A549 (cell line): Measurements from ENCODE around the gene CD300A. TPM values are rescaled to one million over a fixed set of nuclear protein-coding genes. Genes with fewer than 3 reads are reported as not detected.

ENCODE experiments used
- ATAC-seq, 2 experiments: fragments of 200-7000 bp in 1 of 2; fragments of >200 bp in 1 of 2; cut with Nextera tagmentation in 1 of 2; cut with Tn5 transposase in 1 of 2; 3 replicates each; pipeline versions ENCODE4 v1.8.0 to v1.9.1; 2018 to 2020; ENCODE audit warnings: mild to moderate bottlenecking in 1 of 2, moderate library complexity in 1 of 2
- CTCF ChIA-PET: fragments of 300-600 bp; sonication (Branson Sonifier 250); formaldehyde crosslinking; extraction: SDS; loops from one replicate; lab custom pipeline; 2021; ENCODE audit warnings: antibody characterized with exemption, inconsistent platforms; lab: Yijun Ruan, JAX
- POLR2A ChIA-PET: fragments of 350-600 bp; formaldehyde crosslinking; extraction: SDS; loops from one replicate; lab custom pipeline; 2021; ENCODE audit warnings: antibody characterized with exemption, inconsistent platforms; lab: Yijun Ruan, JAX
- DNase-seq, 2 experiments: peaks; one replicate each; pipeline versions ENCODE4 v3.0.0 to v3.0.0-alpha.2; 2011 to 2016; ENCODE audit warnings: low read depth in 1 of 2, low spot score in 1 of 2
- FAIRE-seq: peaks from 2 replicates; lab custom pipeline; 2011; peaks lifted over from hg19 to GRCh38; lab: Jason Lieb, UNC
- H3K27ac ChIP-seq, 2 experiments: fragments of >200 bp; sonication (Bioruptor Twin); formaldehyde crosslinking; 3 replicates each; pipeline ENCODE4 v1.5.1; 2016 to 2017
- H3K4me1 ChIP-seq: fragments of >200 bp; sonication (Bioruptor Twin); formaldehyde crosslinking; 3 replicates; pipeline ENCODE4 v1.6.1; 2016
- H3K4me2 ChIP-seq: fragments of >200 bp; sonication (Bioruptor Twin); formaldehyde crosslinking; 3 replicates; pipeline ENCODE4 v1.6.1; 2016
- H3K4me3 ChIP-seq: fragments of >200 bp; sonication (Bioruptor Twin); formaldehyde crosslinking; 3 replicates; pipeline ENCODE4 v1.5.1; 2016
- H3K9me3 ChIP-seq: fragments of >200 bp; sonication (Bioruptor Twin); formaldehyde crosslinking; 3 replicates; pipeline ENCODE4 v1.6.1; 2016
- ATOH8 ChIP-seq: fragments of 250-450 bp; sonication (Bioruptor Pico); IDR thresholded peaks from 2 replicates; pipeline ENCODE4 v1.5.0; 2020; ENCODE audit warnings: low read depth, mild to moderate bottlenecking, moderate library complexity
- CHD2 ChIP-seq: fragments of 150-350 bp; IDR thresholded peaks from 2 replicates; pipeline ENCODE4 v1.6.1; 2014; ENCODE audit warnings: low read length; ENCODE audit not compliant: partially characterized antibody
- CHD4 ChIP-seq: fragments of 200-600 bp; sonication (generic); IDR thresholded peaks from 2 replicates; pipeline ENCODE4 v1.6.1; 2016; ENCODE audit warnings: antibody characterized with exemption, mild to moderate bottlenecking, borderline replicate concordance
- E2F6 ChIP-seq: IDR thresholded peaks from 2 replicates; pipeline ENCODE4 v1.6.1; 2012; ENCODE audit warnings: low read depth, borderline replicate concordance
- EHMT2 ChIP-seq: fragments of 200-600 bp; sonication (generic); IDR thresholded peaks from 2 replicates; pipeline ENCODE4 v1.6.1; 2016; ENCODE audit warnings: antibody characterized with exemption, low read depth, mild to moderate bottlenecking, moderate library complexity
- FOSB ChIP-seq: fragments of 250-450 bp; sonication (Bioruptor Pico); IDR thresholded peaks from 2 replicates; pipeline ENCODE4 v1.5.0; 2020; ENCODE audit warnings: mild to moderate bottlenecking, moderate library complexity
- FOSL2 ChIP-seq, 2 experiments: fragments of 450-650 bp in 1 of 2; fragments of >200 bp in 1 of 2; sonication (Bioruptor Twin) in 1 of 2; formaldehyde crosslinking; IDR thresholded peaks; 2 replicates each; pipeline versions ENCODE4 v1.5.0 to v1.6.1; 2016 to 2020; ENCODE audit warnings: mild to moderate bottlenecking in 1 of 2, moderate library complexity in 1 of 2
- HEYL ChIP-seq: fragments of 250-450 bp; sonication (Bioruptor Pico); IDR thresholded peaks from 2 replicates; pipeline ENCODE4 v1.8.0; 2021; ENCODE audit warnings: mild to moderate bottlenecking, moderate library complexity
- JUNB ChIP-seq: fragments of >200 bp; sonication (Bioruptor Twin); formaldehyde crosslinking; IDR thresholded peaks from 2 replicates; pipeline ENCODE4 v1.6.1; 2016
- MAFK ChIP-seq: fragments of 450-650 bp; IDR thresholded peaks from 2 replicates; pipeline ENCODE4 v1.6.1; 2014; ENCODE audit not compliant: partially characterized antibody
- MAX ChIP-seq: IDR thresholded peaks from 2 replicates; pipeline ENCODE4 v1.6.1; 2012
- NFE2L2 ChIP-seq: fragments of 150-350 bp; conservative IDR thresholded peaks from 2 replicates; pipeline ENCODE4 v1.6.1; 2014; ENCODE audit warnings: low read length
- NPAS2 ChIP-seq: fragments of 250-450 bp; sonication (Bioruptor Pico); IDR thresholded peaks from 2 replicates; pipeline ENCODE4 v1.8.0; 2022; ENCODE audit warnings: mild to moderate bottlenecking, moderate library complexity, borderline replicate concordance
- NR3C1 ChIP-seq: fragments of >200 bp; sonication (Bioruptor Twin); formaldehyde crosslinking; IDR thresholded peaks from 3 replicates; pipeline ENCODE4 v1.6.1; 2017
- RARB ChIP-seq: fragments of 250-450 bp; sonication (Bioruptor Pico); IDR thresholded peaks from 2 replicates; pipeline ENCODE4 v1.8.0; 2021; ENCODE audit warnings: mild to moderate bottlenecking, moderate library complexity
- REST ChIP-seq: fragments of 200-600 bp; sonication (generic); IDR thresholded peaks from 2 replicates; pipeline ENCODE4 v1.6.1; 2016; ENCODE audit warnings: antibody characterized with exemption, mild to moderate bottlenecking, moderate library complexity
- SREBF2 ChIP-seq: fragments of 450-650 bp; IDR thresholded peaks from 2 replicates; pipeline ENCODE4 v1.6.1; 2014; ENCODE audit warnings: mild to moderate bottlenecking, moderate library complexity
- TP53 ChIP-seq: fragments of 250-450 bp; sonication (Bioruptor Pico); IDR thresholded peaks from 2 replicates; pipeline ENCODE4 v1.5.0; 2021; ENCODE audit warnings: mild to moderate bottlenecking, moderate library complexity
- ZSCAN20 ChIP-seq: fragments of 250-450 bp; sonication (Bioruptor Pico); IDR thresholded peaks from 2 replicates; pipeline ENCODE4 v1.8.0; 2022; ENCODE audit warnings: mild to moderate bottlenecking, moderate library complexity
- WGBS: methylation state at CpG from one replicate; pipeline ENCODE4 v1.1.6; 2017; ENCODE audit errors: missing lambda C conversion rate; 5-methylcytosine and 5-hydroxymethylcytosine counted together
- polyA plus RNA-seq, 4 experiments: library from polyadenylated mRNA; depleted of rRNA in 3 of 4; stranded (reverse); fragments of >200 nt; fragmentation: RNase III in 1 of 4; extraction: RNeasy Plus Mini Kit Qiagen cat#74134 plus additional on column Dnase treatment in 1 of 4; gene quantifications; 2 replicates in 3 of 4; 3 replicates in 1 of 4; pipeline ENCODE4 v1.2.3, GENCODE V29; 2011 to 2017

CD300A gene
- polyA plus RNA-seq, 2 of the 4 experiments (the other 2 are of a cell fraction), result not detected

- no peak for ATAC-seq
- H3K4me3 ChIP-seq, result no peak overlapping the region
- H3K9me3 ChIP-seq, result no peaks in the 10 kb centered on the region
- no peak overlapping the region for H3K4me2 ChIP-seq
- DNase-seq, result no peak
- ChIA-PET CTCF (interaction anchor here (0.8 to 10.1 kb wide), 5 partner anchors 8 to 153 kb away, joined by 3 to 109 read pairs (median 5); no protein-coding TSS in a partner anchor), POLR2A (no interaction called here)
- no peak overlapping the region for H3K27ac ChIP-seq
- peaks cover 6% of the 10 kb centered on the region for H3K4me1 ChIP-seq
- TF ChIP-seq RARB (no peak), JUNB (no peak), E2F6 (no peak), EHMT2 (no peak), NPAS2 (CRISPR knock-in tag) (no peak), SREBF2 (no peak), HEYL (CRISPR knock-in tag) (no peak)
- no peak for FAIRE-seq
- WGBS, result 75% methylated on average over 11 of the region's 11 CpGs
Measured at GRCh38 chr17:74449306-74449705, 17.1 kb upstream of the CD300A start.

GRCh38 chr17:74449773-74450172 is 16.7 kb upstream of the CD300A start:
- no peak overlapping the region for H3K4me3 ChIP-seq
- H3K4me2 ChIP-seq, result no peak overlapping the region
- CTCF ChIA-PET, result interaction anchor here (0.8 to 10.1 kb wide), 4 partner anchors 8 to 57 kb away, joined by 3 to 109 read pairs (median 23); no protein-coding TSS in a partner anchor
- H3K4me1 ChIP-seq, result peaks cover 11% of the 10 kb centered on the region
- no peaks in the 10 kb centered on the region for H3K9me3 ChIP-seq
- ATAC-seq (no peak), DNase-seq (no peak), FAIRE-seq (no peak)
- POLR2A ChIA-PET, result no interaction called here
- no peak for TF ChIP-seq NFE2L2
- TF ChIP-seq FOSB, result no peak
- no peak for TF ChIP-seq FOSL2 (IDR thresholded peaks at IDR 0.05)
- TF ChIP-seq FOSL2 (CRISPR knock-in tag; IDR thresholded peaks at IDR 0.05), result no peak
- TF ChIP-seq ATOH8, result no peak
- no peak for TF ChIP-seq TP53 (CRISPR knock-in tag)
- WGBS, result 89% methylated on average over 3 of the region's 5 CpGs
- H3K27ac ChIP-seq, result no peak overlapping the region

GRCh38 chr17:74450231-74450630 is 16.2 kb upstream of the CD300A start:
- ChIA-PET POLR2A (interaction anchor here (1.3 kb wide), 1 partner anchor 20 kb away, joined by 4 read pairs; no protein-coding TSS in a partner anchor), CTCF (interaction anchor here (1.0 to 10.1 kb wide), 4 partner anchors 8 to 17 kb away, joined by 3 to 109 read pairs (median 6); no protein-coding TSS in a partner anchor)
- FAIRE-seq, result no peak
- no peak overlapping the region for H3K27ac ChIP-seq
- WGBS, result 98% methylated on average over 3 of the region's 3 CpGs
- peaks cover 16% of the 10 kb centered on the region for H3K4me1 ChIP-seq
- no peak overlapping the region for H3K4me3 ChIP-seq
- H3K9me3 ChIP-seq, result no peaks in the 10 kb centered on the region
- H3K4me2 ChIP-seq, result no peak overlapping the region
- no peak for DNase-seq
- TF ChIP-seq JUNB (no peak), SREBF2 (no peak), ATOH8 (no peak), CHD2 (no peak), CHD4 (no peak), E2F6 (no peak), ZSCAN20 (CRISPR knock-in tag) (no peak), MAX (no peak), FOSB (no peak), REST (no peak), NR3C1 (no peak), MAFK (no peak)
- no peak for ATAC-seq
